Activated CD8-positive, alpha-beta memory T cell treated with anti-CD3 and anti-CD28 coated beads for 36 hours (primary cell): ENCODE data around the gene PNLIPRP2. TPM values are rescaled to one million over a fixed set of nuclear protein-coding genes. Genes with fewer than 3 reads are reported as not detected.

ENCODE experiments used
- CTCF ChIA-PET: fragments of 350-600 bp; sonication (Branson Sonifier 250); formaldehyde crosslinking; loops from one replicate; lab custom pipeline; 2021; ENCODE audit warnings: antibody characterized with exemption; lab: Charles Lee
- POLR2A ChIA-PET: fragments of 350-600 bp; sonication (Branson Sonifier 250); formaldehyde crosslinking; loops from one replicate; lab custom pipeline; 2021; ENCODE audit warnings: antibody characterized with exemption; lab: Charles Lee
- total RNA-seq, 2 experiments: library from RNA; stranded (reverse); gene quantifications; one replicate each; pipeline ENCODE4 v1.2.3, GENCODE V29; 2021

Gene PNLIPRP2
- not detected for total RNA-seq

DNA sequence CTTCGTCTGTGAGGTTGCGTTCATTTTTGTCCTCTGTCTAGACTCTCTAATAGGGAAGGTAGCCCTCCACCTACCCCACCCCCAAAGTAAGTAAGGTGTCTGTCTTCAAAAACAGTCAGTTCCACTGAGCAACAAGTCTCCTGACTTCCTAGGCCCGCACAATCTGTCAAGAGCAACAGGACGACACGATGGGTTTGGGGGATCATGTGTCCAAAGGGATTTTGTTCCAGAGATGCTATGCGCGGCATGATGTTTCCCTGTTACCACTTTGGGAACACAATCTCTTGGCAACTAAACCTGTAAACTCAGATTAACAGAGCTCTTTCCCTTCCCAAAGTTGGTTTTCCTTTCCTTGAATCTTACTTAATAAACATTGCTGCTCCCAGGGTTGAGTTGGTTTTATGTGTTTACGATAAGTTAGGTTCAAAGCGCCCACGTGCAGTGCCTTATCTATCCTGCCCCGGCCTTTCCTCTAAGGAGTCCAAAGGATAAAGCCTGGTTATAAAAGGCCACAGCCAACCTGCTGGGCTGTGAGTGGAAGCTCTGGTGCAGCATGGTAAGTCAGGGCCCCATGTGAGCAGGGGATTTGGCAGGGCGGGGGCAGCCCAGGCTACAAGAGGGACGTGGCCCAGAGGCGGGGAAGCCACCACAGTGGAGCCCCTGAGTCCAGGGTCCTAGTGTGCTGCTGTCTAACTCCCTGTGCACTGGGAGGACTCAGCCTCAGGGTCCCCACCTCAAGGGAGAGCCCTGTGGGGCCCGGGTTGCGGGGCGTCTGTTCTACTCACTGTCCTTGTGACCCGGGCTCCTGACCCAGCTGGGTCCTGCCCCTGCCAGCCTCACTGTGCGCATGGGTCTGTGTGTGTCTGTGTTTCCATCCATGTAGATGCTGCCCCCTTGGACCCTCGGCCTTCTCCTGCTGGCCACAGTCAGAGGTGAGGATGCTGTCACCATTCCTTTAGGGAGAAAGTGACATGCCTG lies at the start of gene PNLIPRP2:
Gene PNLIPRP2, plus strand, starts transcription at position 531 of the 978 bp plus-strand sequence.
- CTCF ChIA-PET, result no interaction called here
- POLR2A ChIA-PET, result no interaction called here

GRCh38 chr10:116574797-116575196 lies 46.0 kb upstream of the PNLIPRP2 start:
- CTCF ChIA-PET, result no interaction called here
- POLR2A ChIA-PET, result no interaction called here

GRCh38 chr10:116587878-116588591 lies 32.7 kb upstream of the PNLIPRP2 start:
- ChIA-PET CTCF (no interaction called here), POLR2A (no interaction called here)

GRCh38 chr10:116588995-116589394 lies 31.8 kb upstream of the PNLIPRP2 start:
- ChIA-PET CTCF (no interaction called here), POLR2A (no interaction called here)

- ChIA-PET POLR2A (no interaction called here), CTCF (no interaction called here)
These were observed 30.8 kb upstream of the PNLIPRP2 start for GRCh38 chr10:116589926-116590325.

- CTCF ChIA-PET, result no interaction called here
- POLR2A ChIA-PET, result no interaction called here
These were observed 29.9 kb upstream of the PNLIPRP2 start, which contains the start of gene PNLIPRP1 for GRCh38 chr10:116590590-116591444. Gene PNLIPRP1 (plus strand): TSS chr10:116590959. CDS start chr10:116591130, 171 bp downstream.

GRCh38 chr10:116593139-116593740 lies 27.5 kb upstream of the PNLIPRP2 start:
- ChIA-PET POLR2A (no interaction called here), CTCF (no interaction called here)

DNA sequence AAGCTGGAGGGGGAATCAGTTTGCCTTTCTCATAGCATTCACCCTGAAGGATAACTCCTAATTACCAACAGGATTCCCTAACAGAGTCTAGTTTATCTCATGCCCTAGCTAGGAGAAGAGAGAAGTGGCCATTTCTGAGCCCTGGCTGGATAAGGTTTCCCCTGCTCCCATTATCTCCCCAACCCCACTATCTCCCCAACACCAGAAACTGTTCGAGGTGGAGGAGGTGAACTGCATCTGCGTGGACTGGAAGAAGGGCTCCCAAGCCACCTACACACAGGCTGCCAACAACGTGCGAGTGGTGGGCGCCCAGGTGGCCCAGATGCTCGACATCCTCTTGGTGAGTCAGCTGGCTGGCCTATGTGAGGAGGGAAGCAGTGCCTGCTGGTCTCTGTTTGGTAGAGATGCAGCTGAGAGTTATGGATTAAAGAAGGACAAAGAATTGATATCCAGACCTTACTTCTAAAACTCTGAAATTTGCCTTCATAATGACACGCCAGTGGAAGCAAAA lies 26.2 kb upstream of the PNLIPRP2 start:
- POLR2A ChIA-PET, result no interaction called here
- CTCF ChIA-PET, result no interaction called here

GRCh38 chr10:116596062-116596461 lies 24.7 kb upstream of the PNLIPRP2 start:
- CTCF ChIA-PET, result no interaction called here
- POLR2A ChIA-PET, result no interaction called here

GRCh38 chr10:116597543-116597942 lies 23.2 kb upstream of the PNLIPRP2 start:
- ChIA-PET CTCF (no interaction called here), POLR2A (no interaction called here)

DNA sequence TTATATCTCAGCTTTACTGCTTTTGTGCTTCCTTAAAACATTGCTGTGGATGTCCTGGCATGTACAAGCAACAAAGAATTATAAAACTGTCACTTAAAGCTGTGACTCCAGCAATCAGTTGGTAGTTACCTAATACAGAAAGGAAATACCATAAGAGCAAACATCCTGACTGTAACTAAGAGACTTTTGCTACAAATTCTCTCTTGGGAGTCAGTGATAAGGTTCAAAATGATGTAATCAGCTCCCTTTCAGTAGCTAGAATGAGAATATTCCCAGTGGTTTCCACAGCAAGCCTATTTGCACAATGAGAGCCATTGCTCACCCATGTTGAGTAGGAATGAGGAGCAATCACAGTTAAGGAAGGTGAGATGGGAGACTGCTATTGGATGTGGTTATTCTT lies 22.4 kb upstream of the PNLIPRP2 start:
- CTCF ChIA-PET, result no interaction called here
- POLR2A ChIA-PET, result no interaction called here

- POLR2A ChIA-PET, result no interaction called here
- CTCF ChIA-PET, result no interaction called here
These were observed 20.8 kb upstream of the PNLIPRP2 start for GRCh38 chr10:116599991-116600390.

GRCh38 chr10:116602648-116603400 lies 17.9 kb upstream of the PNLIPRP2 start:
- ChIA-PET CTCF (no interaction called here), POLR2A (no interaction called here)

DNA sequence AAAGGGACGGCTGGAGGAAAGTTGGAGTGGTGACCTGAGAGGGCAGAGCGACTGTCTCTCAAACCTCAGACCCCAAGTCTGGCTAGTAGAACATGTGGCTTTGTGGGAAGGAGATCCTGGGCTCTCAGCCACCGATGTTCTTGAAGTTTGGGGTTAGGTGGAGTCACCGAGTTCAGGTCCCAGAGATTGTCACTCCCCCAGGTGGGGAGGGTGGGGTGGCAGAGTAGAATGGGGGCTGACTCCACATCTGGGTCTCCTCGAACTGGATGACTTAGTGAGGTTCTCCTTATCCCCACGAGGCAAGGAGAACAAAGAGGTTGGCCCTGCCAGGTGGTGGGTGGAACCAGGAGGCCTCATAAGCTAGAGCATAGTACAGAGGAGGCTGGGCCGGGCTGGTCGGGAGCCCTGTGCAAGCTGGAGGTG lies 14.7 kb upstream of the PNLIPRP2 start:
- POLR2A ChIA-PET, result no interaction called here
- CTCF ChIA-PET, result no interaction called here

- ChIA-PET POLR2A (no interaction called here), CTCF (no interaction called here)
These were observed 13.4 kb upstream of the PNLIPRP2 start for GRCh38 chr10:116607336-116607735.

DNA sequence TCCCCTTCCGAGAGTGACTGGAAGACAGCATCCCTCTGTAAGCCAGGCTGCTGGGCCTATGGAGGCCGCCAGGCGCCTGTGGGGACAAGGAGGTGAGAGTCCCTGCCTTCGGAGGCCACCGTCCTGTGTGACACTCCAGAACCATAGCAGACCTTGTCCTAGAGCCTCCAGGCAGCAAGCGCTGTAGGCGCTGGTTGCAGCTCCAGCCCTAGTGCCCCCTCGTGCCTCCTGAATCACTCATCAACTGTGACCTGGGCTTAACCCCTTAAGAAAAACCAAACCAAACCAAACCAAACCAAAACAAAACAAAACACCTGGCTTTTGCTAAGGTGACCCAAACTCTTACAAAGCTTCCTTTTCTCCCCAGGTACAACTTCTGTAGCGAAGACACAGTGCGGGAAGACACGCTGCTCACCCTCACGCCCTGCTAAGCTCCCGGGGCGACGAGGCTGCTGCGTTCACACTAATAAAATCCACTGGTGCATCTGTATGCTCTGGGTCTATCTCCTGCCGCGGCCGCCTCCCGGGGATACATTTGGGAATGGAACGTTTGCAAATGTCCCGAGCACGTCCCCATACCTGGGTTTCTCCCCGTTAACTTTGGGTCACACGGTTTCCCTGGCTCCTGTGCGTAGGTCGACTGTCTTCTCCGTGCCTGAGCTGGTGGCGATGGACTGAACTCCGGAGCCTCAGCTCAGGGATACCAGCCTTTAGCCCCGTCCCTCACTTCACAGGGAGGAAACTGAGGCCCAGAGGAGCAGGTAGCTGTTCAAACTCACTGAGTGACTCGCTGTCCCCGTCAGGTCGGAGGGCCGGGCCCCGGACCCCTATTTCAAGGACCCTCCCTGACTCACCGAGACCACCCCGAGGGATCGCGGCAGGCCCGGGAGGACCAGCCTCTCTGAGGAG lies 11.8 kb upstream of the PNLIPRP2 start:
- ChIA-PET POLR2A (no interaction called here), CTCF (no interaction called here)

GRCh38 chr10:116610443-116611152 lies 10.2 kb upstream of the PNLIPRP2 start:
- ChIA-PET CTCF (no interaction called here), POLR2A (no interaction called here)
